Mesothelial cell of epicardium (in vitro differentiated cells): Measurements from ENCODE around the gene ULK4. TPM values are rescaled to one million over a fixed set of nuclear protein-coding genes. Genes with fewer than 3 reads are reported as not detected.

Experiments used
- DNase-seq, 2 experiments: peaks; one replicate each; pipeline ENCODE4 v3.0.0; 2021; ENCODE audit warnings: low spot score in 2 of 2; ENCODE audit not compliant: unreplicated experiment in 2 of 2
- H3K27ac Mint-ChIP-seq: 2 replicates; pipeline ENCODE4 v1.8.0; 2021; ENCODE audit warnings: mixed read lengths
- H3K27me3 Mint-ChIP-seq: 2 replicates; pipeline ENCODE4 v1.8.0; 2021; ENCODE audit warnings: low read depth, mixed read lengths
- H3K36me3 Mint-ChIP-seq: 2 replicates; pipeline ENCODE4 v1.8.0; 2021; ENCODE audit warnings: mixed read lengths
- H3K4me1 Mint-ChIP-seq: 2 replicates; pipeline ENCODE4 v1.8.0; 2021; ENCODE audit warnings: mixed read lengths
- H3K4me3 Mint-ChIP-seq: 2 replicates; pipeline ENCODE4 v1.8.0; 2021; ENCODE audit warnings: mild to moderate bottlenecking, moderate library complexity, mixed read lengths
- H3K9me3 Mint-ChIP-seq: 2 replicates; pipeline ENCODE4 v1.8.0; 2021; ENCODE audit warnings: mixed read lengths
- CTCF ChIP-seq: fragments of 200-600 bp; sonication (generic); IDR thresholded peaks from one replicate; pipeline ENCODE4 v1.5.0; 2021; ENCODE audit warnings: antibody characterized with exemption; ENCODE audit not compliant: unreplicated experiment
- total RNA-seq: library from RNA; stranded (reverse); gene quantifications from 3 replicates; pipeline ENCODE4 v1.2.1, GENCODE V29; 2021

The ULK4 gene
- total RNA-seq, 1 donor from 2014 or later: 10.7 TPM

GRCh38 chr3:41202834-41203345, 759.0 kb downstream of the ULK4 start:
- Mint-ChIP-seq H3K9me3 (no peaks in the 10 kb centered on the region), H3K36me3 (no peaks in the 10 kb centered on the region), H3K4me1 (peaks cover 70% of the 10 kb centered on the region), H3K4me3 (peak overlapping the region; percentile 95), H3K27me3 (no peaks in the 10 kb centered on the region), H3K27ac (peak overlapping the region; percentile 31)
- no peak for TF ChIP-seq CTCF
- no peak for DNase-seq

- Mint-ChIP-seq H3K4me1 (peaks cover 64% of the 10 kb centered on the region), H3K36me3 (no peaks in the 10 kb centered on the region), H3K27me3 (no peaks in the 10 kb centered on the region), H3K27ac (peak overlapping the region; percentile 91), H3K4me3 (peak overlapping the region; percentile 95), H3K9me3 (no peaks in the 10 kb centered on the region)
- no peak for TF ChIP-seq CTCF
- no peak for DNase-seq
Measured at GRCh38 chr3:41202075-41202833, 759.6 kb downstream of the ULK4 start.

GRCh38 chr3:41200669-41201021, 761.3 kb downstream of the ULK4 start:
- no peaks in the 10 kb centered on the region for H3K9me3 Mint-ChIP-seq
- peak overlapping the region; percentile 95 for H3K4me3 Mint-ChIP-seq
- TF ChIP-seq CTCF: no peak
- H3K27ac Mint-ChIP-seq: peak overlapping the region; percentile 97
- H3K36me3 Mint-ChIP-seq: no peaks in the 10 kb centered on the region
- no peak for DNase-seq
- H3K27me3 Mint-ChIP-seq: no peaks in the 10 kb centered on the region
- peaks cover 51% of the 10 kb centered on the region for H3K4me1 Mint-ChIP-seq

- H3K4me3 Mint-ChIP-seq: peak overlapping the region; percentile 95
- H3K9me3 Mint-ChIP-seq: no peaks in the 10 kb centered on the region
- no peaks in the 10 kb centered on the region for H3K36me3 Mint-ChIP-seq
- H3K27ac Mint-ChIP-seq: peak overlapping the region; percentile 97
- no peak for TF ChIP-seq CTCF
- no peak for DNase-seq
- peaks cover 47% of the 10 kb centered on the region for H3K4me1 Mint-ChIP-seq
- H3K27me3 Mint-ChIP-seq: no peaks in the 10 kb centered on the region
Measured at GRCh38 chr3:41199866-41200668, 761.8 kb downstream of the ULK4 start.

GRCh38 chr3:41198950-41199865, 762.7 kb downstream of the ULK4 start, which contains the start of gene CTNNB1:
Gene CTNNB1, plus strand, starts transcription at chr3:41199505. Its CDS starts 24,564 bp downstream, at chr3:41224069.
- peak within 1 kb of the TSS; percentile 97 for H3K27ac Mint-ChIP-seq
- TF ChIP-seq CTCF: no peak
- H3K4me3 Mint-ChIP-seq: peak within 1 kb of the TSS; percentile 95
- no peaks in the 10 kb centered on the region for H3K36me3 Mint-ChIP-seq
- peak; percentile 86 to 94 for DNase-seq
- no peaks in the 10 kb centered on the region for H3K27me3 Mint-ChIP-seq
- peaks cover 38% of the 10 kb centered on the region for H3K4me1 Mint-ChIP-seq
- H3K9me3 Mint-ChIP-seq: no peaks in the 10 kb centered on the region
